ENCODE measurements around the gene GNG7. TPM values are rescaled to one million over a fixed set of nuclear protein-coding genes. Genes with fewer than 3 reads are reported as not detected.
"Not testable (repeated sequence)": the region's sequence is repeated elsewhere in the genome, so short reads cannot be mapped to it uniquely, and the experiment has no call there.

Gene GNG7
- polyA plus RNA-seq, 3 donors = 1.1 to 1.6 (median 1.3) TPM

DNA sequence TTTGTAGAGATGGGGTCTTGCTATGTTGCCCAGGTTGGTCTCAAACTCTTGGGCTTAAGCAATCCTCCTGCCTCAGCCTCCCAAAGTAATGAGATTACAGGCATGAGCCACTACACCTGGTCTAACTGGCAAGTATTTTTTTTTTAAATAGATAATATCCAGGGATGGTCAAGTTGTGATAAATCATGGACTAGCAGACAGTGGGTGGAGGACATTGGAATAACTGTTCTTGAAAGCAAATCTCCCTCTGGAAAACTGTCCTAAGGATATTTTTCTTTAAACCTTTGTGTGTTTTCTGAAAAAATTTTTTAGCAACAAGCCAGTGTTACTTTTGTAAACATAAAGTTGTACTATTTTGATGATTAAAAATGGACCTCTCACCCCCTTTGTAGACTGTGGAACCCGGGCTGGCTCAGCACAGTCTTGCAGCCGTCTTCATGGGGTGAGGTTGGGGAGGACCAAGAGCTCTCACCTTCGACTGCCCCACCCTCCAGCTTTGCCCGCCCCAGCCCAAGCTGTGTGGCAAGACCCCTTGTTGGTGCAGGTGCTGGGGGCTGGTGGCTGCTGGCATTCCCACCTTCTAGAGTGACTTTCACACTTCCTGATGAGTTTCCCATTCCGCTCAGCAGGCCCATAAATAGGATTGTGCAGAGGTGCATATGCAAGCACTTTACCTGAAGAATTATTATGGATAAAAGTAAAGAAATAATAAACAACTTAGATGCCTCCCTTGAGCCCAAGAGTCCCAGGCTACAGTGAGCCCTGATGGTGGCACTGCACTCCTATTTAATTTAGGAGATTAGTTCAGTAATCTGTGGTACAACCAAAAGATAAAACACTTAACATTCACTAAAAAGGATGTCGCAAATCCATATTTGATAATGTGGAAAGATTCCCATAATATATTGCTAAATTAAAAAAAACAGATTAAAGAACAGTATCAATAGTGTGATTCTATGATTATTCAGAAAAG lies 119.2 kb downstream of the GNG7 start:
- no peak overlapping the region for H3K9ac ChIP-seq (ENCODE audit: insufficient read depth, low read length, poor library complexity, severe bottlenecking)
- intact Hi-C loops (cut with micrococcal nuclease) = no loop called here
- H3K4me3 Mint-ChIP-seq = no peak overlapping the region
- no peaks in the 10 kb centered on the region for H4K20me1 ChIP-seq (ENCODE audit: insufficient read depth, low read length)
- H3K9me3 Mint-ChIP-seq = peaks cover 4 to 28% (median 21%) of the 10 kb centered on the region in 7 donors
- H3K27ac ChIP-seq (ENCODE audit: low read depth in 1 of 2, low read length in 2 of 2) = no peak overlapping the region
- H3K27ac Mint-ChIP-seq = no peak overlapping the region
- H3K27me3 Mint-ChIP-seq (ENCODE audit: low read depth in 3 of 3) = peaks cover 5 to 12% (median 7%) of the 10 kb centered on the region in 3 donors
- H3K27me3 ChIP-seq (ENCODE audit: control insufficient read depth in 2 of 2, insufficient read depth in 2 of 2, low read length in 2 of 2) = peaks cover 0 to 9% of the 10 kb centered on the region in 2 donors
- H3K9me3 ChIP-seq (replicated peaks in 1 of 2; ENCODE audit: control insufficient read depth in 1 of 2, insufficient read depth in 1 of 2, low read length in 2 of 2) = peaks cover 9 to 18% of the 10 kb centered on the region in 2 donors
- no peak overlapping the region for H2AFZ ChIP-seq (ENCODE audit: insufficient read depth, low read depth, low read length, poor library complexity, severe bottlenecking)
- DNase-seq = no peak
- H3K36me3 Mint-ChIP-seq = no peaks in the 10 kb centered on the region
- H3K4me1 Mint-ChIP-seq = peaks cover 10% of the 10 kb centered on the region
- WGBS (ENCODE audit: insufficient coverage) = no CpG with 5 or more reads among the region's 6 CpGs
- peaks cover 12 to 14% of the 10 kb centered on the region in 2 donors for H3K4me1 ChIP-seq (ENCODE audit: control insufficient read depth in 1 of 2, insufficient read depth in 2 of 2, low read length in 2 of 2)
- H3K79me2 ChIP-seq (ENCODE audit: insufficient read depth, low read length) = no peaks in the 10 kb centered on the region
- TF ChIP-seq, protein P1, sequence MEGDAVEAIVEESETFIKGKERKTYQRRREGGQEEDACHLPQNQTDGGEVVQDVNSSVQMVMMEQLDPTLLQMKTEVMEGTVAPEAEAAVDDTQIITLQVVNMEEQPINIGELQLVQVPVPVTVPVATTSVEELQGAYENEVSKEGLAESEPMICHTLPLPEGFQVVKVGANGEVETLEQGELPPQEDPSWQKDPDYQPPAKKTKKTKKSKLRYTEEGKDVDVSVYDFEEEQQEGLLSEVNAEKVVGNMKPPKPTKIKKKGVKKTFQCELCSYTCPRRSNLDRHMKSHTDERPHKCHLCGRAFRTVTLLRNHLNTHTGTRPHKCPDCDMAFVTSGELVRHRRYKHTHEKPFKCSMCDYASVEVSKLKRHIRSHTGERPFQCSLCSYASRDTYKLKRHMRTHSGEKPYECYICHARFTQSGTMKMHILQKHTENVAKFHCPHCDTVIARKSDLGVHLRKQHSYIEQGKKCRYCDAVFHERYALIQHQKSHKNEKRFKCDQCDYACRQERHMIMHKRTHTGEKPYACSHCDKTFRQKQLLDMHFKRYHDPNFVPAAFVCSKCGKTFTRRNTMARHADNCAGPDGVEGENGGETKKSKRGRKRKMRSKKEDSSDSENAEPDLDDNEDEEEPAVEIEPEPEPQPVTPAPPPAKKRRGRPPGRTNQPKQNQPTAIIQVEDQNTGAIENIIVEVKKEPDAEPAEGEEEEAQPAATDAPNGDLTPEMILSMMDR (IDR thresholded peaks at IDR 0.05) = no peak
- no peaks in the 10 kb centered on the region for H3K36me3 ChIP-seq (replicated peaks in 1 of 2; ENCODE audit: control insufficient read depth in 1 of 2, insufficient read depth in 2 of 2, low read length in 2 of 2)
- H3K4me2 ChIP-seq (replicated peaks; ENCODE audit: extremely low read depth, low read length, poor library complexity, severe bottlenecking) = no peak overlapping the region
- H3K4me3 ChIP-seq (replicated peaks in 1 of 3; ENCODE audit: low read depth in 2 of 3, low read length in 3 of 3) = no peak overlapping the region

DNA sequence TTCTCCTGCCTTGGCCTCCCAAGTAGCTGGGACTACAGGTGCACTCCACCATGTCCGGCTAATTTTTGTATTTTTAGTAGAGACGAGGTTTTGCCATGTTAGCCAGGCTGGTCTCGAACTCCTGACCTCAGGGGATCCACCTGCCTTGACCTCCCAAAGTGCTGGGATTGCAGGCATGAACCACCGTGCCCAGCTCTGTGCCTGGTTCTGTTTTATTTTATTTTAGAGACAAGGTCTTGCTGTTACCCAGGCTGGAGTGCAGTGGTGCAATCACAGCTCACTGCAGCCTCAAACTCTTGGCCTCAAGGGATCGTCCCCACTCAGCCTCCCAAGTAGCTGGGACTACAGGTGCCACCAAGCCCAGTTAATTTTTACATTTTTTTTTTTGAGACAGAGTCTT lies 122.1 kb downstream of the GNG7 start:
- H3K27me3 ChIP-seq (ENCODE audit: control insufficient read depth in 2 of 2, insufficient read depth in 2 of 2, low read length in 2 of 2); DNase-seq; H3K79me2 ChIP-seq (ENCODE audit: insufficient read depth, low read length); H3K36me3 Mint-ChIP-seq; H3K27ac ChIP-seq (ENCODE audit: low read depth in 1 of 2, low read length in 2 of 2); H3K9ac ChIP-seq (ENCODE audit: insufficient read depth, low read length, poor library complexity, severe bottlenecking); H3K4me3 ChIP-seq (replicated peaks in 1 of 3; ENCODE audit: low read depth in 2 of 3, low read length in 3 of 3); H3K36me3 ChIP-seq (replicated peaks in 1 of 2; ENCODE audit: control insufficient read depth in 1 of 2, insufficient read depth in 2 of 2, low read length in 2 of 2); H3K4me2 ChIP-seq (replicated peaks; ENCODE audit: extremely low read depth, low read length, poor library complexity, severe bottlenecking); H3K27ac Mint-ChIP-seq; intact Hi-C loops (cut with micrococcal nuclease); H4K20me1 ChIP-seq (ENCODE audit: insufficient read depth, low read length); H2AFZ ChIP-seq (ENCODE audit: insufficient read depth, low read depth, low read length, poor library complexity, severe bottlenecking): not testable (repeated sequence)
- Mint-ChIP-seq H3K9me3 (peaks cover 6 to 30% (median 22%) of the 10 kb centered on the region in 7 donors), H3K4me3 (peak overlapping the region in 1 of 2 donors; percentile 7), H3K27me3 (ENCODE audit: low read depth in 3 of 3) (peaks cover 4 to 18% (median 7%) of the 10 kb centered on the region in 3 donors), H3K4me1 (peaks cover 17% of the 10 kb centered on the region)
- peaks cover 9 to 18% of the 10 kb centered on the region in 2 donors for H3K9me3 ChIP-seq (replicated peaks in 1 of 2; ENCODE audit: control insufficient read depth in 1 of 2, insufficient read depth in 1 of 2, low read length in 2 of 2)
- peaks cover 12 to 14% of the 10 kb centered on the region in 2 donors for H3K4me1 ChIP-seq (ENCODE audit: control insufficient read depth in 1 of 2, insufficient read depth in 2 of 2, low read length in 2 of 2)
- 96% methylated on average over 3 of the region's 5 CpGs for WGBS (ENCODE audit: insufficient coverage)
